HepG2 (cell line): Measurements from ENCODE around the gene LRRC4C. TPM values are rescaled to one million over a fixed set of nuclear protein-coding genes. Genes with fewer than 3 reads are reported as not detected.

ENCODE experiments used
- ATAC-seq: fragments of 200-7000 bp; cut with Tn5 transposase; 3 replicates; pipeline ENCODE4 v1.9.1; 2020; ENCODE audit warnings: mild to moderate bottlenecking, moderate library complexity
- BruUV-seq: library from RNA; stranded (reverse); fragments of 400-500 nt; replicated peaks from 2 replicates; lab custom pipeline; 2021; lab: Mats Ljungman, UMichigan
- CTCF ChIA-PET: fragments of 300-600 bp; formaldehyde crosslinking; extraction: SDS; loops from one replicate; lab custom pipeline; 2021; ENCODE audit warnings: low total read pairs, inconsistent platforms, low intra/inter-chr PET ratio; lab: Yijun Ruan, JAX
- POLR2A ChIA-PET: fragments of 350-600 bp; sonication (Branson Sonifier 250); formaldehyde crosslinking; loops from one replicate; lab custom pipeline; 2020; ENCODE audit warnings: antibody characterized with exemption, inconsistent platforms; lab: Yijun Ruan, JAX
- DNase-seq: peaks from one replicate; pipeline ENCODE4 v3.0.0-alpha.2; 2015; ENCODE audit warnings: low spot score
- FAIRE-seq: peaks from 3 replicates; lab custom pipeline; 2011; peaks lifted over from hg19 to GRCh38; lab: Jason Lieb, UNC
- H2AFZ ChIP-seq: one replicate; pipeline ENCODE4 v1.6.1; 2011; ENCODE audit warnings: low read length, inconsistent platforms
- H3K27ac ChIP-seq: fragments of 300-600 bp; 3 replicates; pipeline ENCODE4 v1.8.0; 2011; ENCODE audit warnings: mixed run types, mild to moderate bottlenecking, mixed read lengths, low read length, inconsistent platforms; ENCODE audit not compliant: insufficient read depth; ENCODE audit errors: extremely low read length
- H3K27me3 ChIP-seq, 2 experiments: fragments of 200-600 bp in 1 of 2; 2 replicates in 1 of 2; 3 replicates in 1 of 2; pipeline versions ENCODE4 v1.6.0 to v1.8.0; 2011; ENCODE audit warnings: low read length in 2 of 2, mild to moderate bottlenecking in 2 of 2, moderate library complexity in 2 of 2, inconsistent platforms in 1 of 2; ENCODE audit not compliant: insufficient read depth in 2 of 2, control insufficient read depth in 1 of 2
- H3K36me3 ChIP-seq, 2 experiments: fragments of 200-600 bp in 1 of 2; replicated peaks in 1 of 2; 2 replicates in 1 of 2; 3 replicates in 1 of 2; pipeline versions ENCODE4 v1.5.1 to v1.8.0; 2011; ENCODE audit warnings: low read length in 2 of 2, inconsistent platforms in 1 of 2; ENCODE audit not compliant: insufficient read depth in 2 of 2, control insufficient read depth in 1 of 2
- H3K4me1 ChIP-seq: 2 replicates; pipeline ENCODE4 v1.5.1; 2012; ENCODE audit warnings: low read length, inconsistent platforms; ENCODE audit not compliant: insufficient read depth
- H3K4me2 ChIP-seq: 2 replicates; pipeline ENCODE4 v1.6.0; 2011; ENCODE audit warnings: low read depth, low read length, inconsistent platforms
- H3K4me3 ChIP-seq, 3 experiments: fragments of 200-600 bp in 1 of 3; sonication (generic), shearing (Covaris generic) in 1 of 3; replicated peaks in 1 of 3; 2 replicates each; pipeline ENCODE4 v1.5.1; 2011 to 2016; ENCODE audit warnings: low read length in 3 of 3, inconsistent platforms in 2 of 3, low read depth in 2 of 3, mild to moderate bottlenecking in 2 of 3, control low read depth in 1 of 3, mixed read lengths in 1 of 3; ENCODE audit not compliant: insufficient read depth in 1 of 3
- H3K79me2 ChIP-seq: one replicate; pipeline ENCODE4 v1.6.1; 2011; ENCODE audit warnings: low read length, inconsistent platforms; ENCODE audit not compliant: insufficient read depth
- H3K9ac ChIP-seq: 2 replicates; pipeline ENCODE4 v1.6.0; 2011; ENCODE audit warnings: mild to moderate bottlenecking, low read depth, low read length, inconsistent platforms; ENCODE audit not compliant: insufficient read depth
- H3K9me3 ChIP-seq: 2 replicates; pipeline ENCODE4 v1.5.1; 2012; ENCODE audit warnings: mild to moderate bottlenecking, low read length
- H4K20me1 ChIP-seq: 2 replicates; pipeline ENCODE4 v1.6.0; 2011; ENCODE audit warnings: inconsistent platforms, mild to moderate bottlenecking, low read length, moderate library complexity; ENCODE audit not compliant: insufficient read depth
- ARID2 ChIP-seq: sonication (generic); formaldehyde crosslinking; IDR thresholded peaks from 2 replicates; pipeline ENCODE4 v1.8.1; 2022; ENCODE audit warnings: mild to moderate bottlenecking, missing genetic modification reagents, borderline replicate concordance
- CC2D1A ChIP-seq: sonication (generic); formaldehyde crosslinking; IDR thresholded peaks from 2 replicates; pipeline ENCODE4 v1.8.1; 2023; ENCODE audit warnings: mild to moderate bottlenecking, missing genetic modification reagents
- FOSL1 ChIP-seq: sonication (generic); formaldehyde crosslinking; IDR thresholded peaks from 2 replicates; pipeline ENCODE4 v1.9.0; 2021; ENCODE audit warnings: missing genetic modification reagents, borderline replicate concordance
- FOXA3 ChIP-seq: IDR thresholded peaks from 2 replicates; pipeline ENCODE4 v1.6.1; 2016; ENCODE audit warnings: missing genetic modification reagents, missing compliant biosample characterization
- HIVEP1 ChIP-seq: sonication (generic); formaldehyde crosslinking; IDR thresholded peaks from 2 replicates; pipeline ENCODE4 v1.4.0; 2020; ENCODE audit warnings: mild to moderate bottlenecking, missing genetic modification reagents
- TOE1 ChIP-seq: sonication (generic); formaldehyde crosslinking; IDR thresholded peaks from 2 replicates; pipeline ENCODE4 v1.4.0; 2020; ENCODE audit warnings: mild to moderate bottlenecking, missing genetic modification reagents
- ZNF460 ChIP-seq: sonication (generic); formaldehyde crosslinking; IDR thresholded peaks from 2 replicates; pipeline ENCODE4 v1.5.1; 2020; ENCODE audit warnings: missing genetic modification reagents, mild to moderate bottlenecking, borderline replicate concordance
- ZNF572 ChIP-seq: sonication (generic); formaldehyde crosslinking; IDR thresholded peaks from 2 replicates; pipeline ENCODE4 v1.5.1; 2020; ENCODE audit warnings: mild to moderate bottlenecking, missing genetic modification reagents
- WGBS: methylation state at CpG from one replicate; pipeline ENCODE4 v1.1.6; 2017; ENCODE audit warnings: low lambda C conversion rate; 5-methylcytosine and 5-hydroxymethylcytosine counted together
- in situ Hi-C: cut with HindIII; loops from 2 replicates; pipeline ENCODE4 v1.10.0; 2017; ENCODE audit warnings: low pct_unique_long_range_greater_than_20kb; ENCODE audit not compliant: extremely low pct_ligation_motif_present
- intact Hi-C: fragments of 100-400 bp; cut with micrococcal nuclease; formaldehyde crosslinking; loops from one replicate; pipeline ENCODE4 v1.10.0; 2022; ENCODE audit not compliant: unreplicated experiment
- polyA plus RNA-seq, 8 experiments: library from polyadenylated mRNA; depleted of rRNA in 3 of 8; stranded (reverse) in 7 of 8; unstranded in 1 of 8; fragments of >200 nt; fragmentation: Illumina TruSeq in 4 of 8; extraction: Trizol in 4 of 8; gene quantifications; 2 replicates each; pipeline versions ENCODE4 v1.2.1 to v1.2.3, GENCODE V29; 2011 to 2016; ENCODE audit warnings: low read depth in 4 of 8, missing spikeins in 1 of 8, mixed read lengths in 1 of 8; ENCODE audit not compliant: insufficient read depth in 1 of 8
- total RNA-seq, 5 experiments: library from RNA; depleted of rRNA; stranded (reverse); fragments of >200 nt; fragmentation: Illumina TruSeq; extraction: Trizol; gene quantifications; 2 replicates each; pipeline ENCODE4 v1.2.3, GENCODE V29; 2016; ENCODE audit warnings: low read depth in 1 of 5
- TF ChIP-seq, protein P1 (sequence below): sonication (generic); formaldehyde crosslinking; IDR thresholded peaks from 2 replicates; pipeline ENCODE4 v1.4.0; 2020; ENCODE audit warnings: missing genetic modification reagents
- TF ChIP-seq, protein P2 (sequence below): IDR thresholded peaks from 2 replicates; pipeline ENCODE4 v1.6.1; 2016; ENCODE audit warnings: low read depth
- TF ChIP-seq, protein P3 (sequence below): sonication (generic); formaldehyde crosslinking; conservative IDR thresholded peaks from 2 replicates; pipeline ENCODE4 v1.8.0; 2022; ENCODE audit warnings: low read depth, missing genetic modification reagents

LRRC4C gene
- total and polyA plus RNA-seq, 2 of the 13 experiments (the other 11 are each of a cell fraction or from before 2014, with no cell fraction given) = not detected

DNA sequence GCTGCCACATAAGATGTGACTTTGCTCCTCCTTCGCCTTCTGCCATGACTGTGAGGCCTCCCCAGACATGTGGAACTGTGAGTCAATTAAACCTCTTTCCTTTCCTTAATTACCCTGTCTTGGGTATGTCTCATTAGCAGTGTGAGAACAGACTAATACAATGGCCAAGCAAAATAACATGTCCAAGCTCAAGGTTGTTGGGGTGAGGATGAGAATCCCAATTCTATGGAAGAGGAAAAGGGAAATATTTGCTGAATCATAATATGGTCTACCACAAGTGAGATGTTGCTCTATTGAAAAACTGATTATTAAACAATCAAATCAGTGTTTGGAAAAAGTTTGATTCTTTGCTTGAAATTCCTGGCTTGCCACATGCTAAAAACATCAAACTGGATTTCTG, 48.7 kb upstream of the LRRC4C start:
- Histone ChIP-seq H2AFZ (no peak overlapping the region), H3K9ac (no peak overlapping the region), H3K36me3 (no peaks in the 10 kb centered on the region), H3K79me2 (no peaks in the 10 kb centered on the region), H3K27ac (no peak overlapping the region), H3K27me3 (no peaks in the 10 kb centered on the region), H3K9me3 (peaks cover 22% of the 10 kb centered on the region), H3K4me1 (no peaks in the 10 kb centered on the region), H3K4me3 (no peak overlapping the region), H4K20me1 (no peaks in the 10 kb centered on the region), H3K4me2 (no peak overlapping the region)
- no peak for TF ChIP-seq FOXA3 (CRISPR knock-in tag)
- TF ChIP-seq FOSL1 (CRISPR knock-in tag) = no peak
- no peak for TF ChIP-seq ARID2
- TF ChIP-seq, protein P1, sequence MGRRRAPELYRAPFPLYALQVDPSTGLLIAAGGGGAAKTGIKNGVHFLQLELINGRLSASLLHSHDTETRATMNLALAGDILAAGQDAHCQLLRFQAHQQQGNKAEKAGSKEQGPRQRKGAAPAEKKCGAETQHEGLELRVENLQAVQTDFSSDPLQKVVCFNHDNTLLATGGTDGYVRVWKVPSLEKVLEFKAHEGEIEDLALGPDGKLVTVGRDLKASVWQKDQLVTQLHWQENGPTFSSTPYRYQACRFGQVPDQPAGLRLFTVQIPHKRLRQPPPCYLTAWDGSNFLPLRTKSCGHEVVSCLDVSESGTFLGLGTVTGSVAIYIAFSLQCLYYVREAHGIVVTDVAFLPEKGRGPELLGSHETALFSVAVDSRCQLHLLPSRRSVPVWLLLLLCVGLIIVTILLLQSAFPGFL (CRISPR knock-in tag) = no peak
- no peak for TF ChIP-seq ZNF460
- TF ChIP-seq, protein P2, sequence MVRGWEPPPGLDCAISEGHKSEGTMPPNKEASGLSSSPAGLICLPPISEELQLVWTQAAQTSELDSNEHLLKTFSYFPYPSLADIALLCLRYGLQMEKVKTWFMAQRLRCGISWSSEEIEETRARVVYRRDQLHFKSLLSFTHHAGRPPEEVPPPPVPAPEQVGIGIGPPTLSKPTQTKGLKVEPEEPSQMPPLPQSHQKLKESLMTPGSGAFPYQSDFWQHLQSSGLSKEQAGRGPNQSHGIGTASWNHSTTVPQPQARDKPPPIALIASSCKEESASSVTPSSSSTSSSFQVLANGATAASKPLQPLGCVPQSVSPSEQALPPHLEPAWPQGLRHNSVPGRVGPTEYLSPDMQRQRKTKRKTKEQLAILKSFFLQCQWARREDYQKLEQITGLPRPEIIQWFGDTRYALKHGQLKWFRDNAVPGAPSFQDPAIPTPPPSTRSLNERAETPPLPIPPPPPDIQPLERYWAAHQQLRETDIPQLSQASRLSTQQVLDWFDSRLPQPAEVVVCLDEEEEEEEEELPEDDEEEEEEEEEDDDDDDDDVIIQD (CRISPR knock-in tag) = no peak
- TF ChIP-seq, protein P3, sequence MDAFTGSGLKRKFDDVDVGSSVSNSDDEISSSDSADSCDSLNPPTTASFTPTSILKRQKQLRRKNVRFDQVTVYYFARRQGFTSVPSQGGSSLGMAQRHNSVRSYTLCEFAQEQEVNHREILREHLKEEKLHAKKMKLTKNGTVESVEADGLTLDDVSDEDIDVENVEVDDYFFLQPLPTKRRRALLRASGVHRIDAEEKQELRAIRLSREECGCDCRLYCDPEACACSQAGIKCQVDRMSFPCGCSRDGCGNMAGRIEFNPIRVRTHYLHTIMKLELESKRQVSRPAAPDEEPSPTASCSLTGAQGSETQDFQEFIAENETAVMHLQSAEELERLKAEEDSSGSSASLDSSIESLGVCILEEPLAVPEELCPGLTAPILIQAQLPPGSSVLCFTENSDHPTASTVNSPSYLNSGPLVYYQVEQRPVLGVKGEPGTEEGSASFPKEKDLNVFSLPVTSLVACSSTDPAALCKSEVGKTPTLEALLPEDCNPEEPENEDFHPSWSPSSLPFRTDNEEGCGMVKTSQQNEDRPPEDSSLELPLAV (CRISPR knock-in tag) = no peak
- TF ChIP-seq HIVEP1 (CRISPR knock-in tag) = no peak
- TF ChIP-seq ZNF572 (CRISPR knock-in tag) = no peak
- no peak for TF ChIP-seq CC2D1A (CRISPR knock-in tag)
- no peak for TF ChIP-seq TOE1 (CRISPR knock-in tag)
- intact Hi-C loops = no loop called here
- ChIA-PET CTCF (no interaction called here), POLR2A (no interaction called here)
- FAIRE-seq (no peak), ATAC-seq (no peak), DNase-seq (no peak)
- WGBS = 0% methylated on average over 1 of the region's 1 CpG
- in situ Hi-C loops = no loop called here
- BruUV-seq = no TSS peak
